ENCODE results near the gene PYDC2.

DNA sequence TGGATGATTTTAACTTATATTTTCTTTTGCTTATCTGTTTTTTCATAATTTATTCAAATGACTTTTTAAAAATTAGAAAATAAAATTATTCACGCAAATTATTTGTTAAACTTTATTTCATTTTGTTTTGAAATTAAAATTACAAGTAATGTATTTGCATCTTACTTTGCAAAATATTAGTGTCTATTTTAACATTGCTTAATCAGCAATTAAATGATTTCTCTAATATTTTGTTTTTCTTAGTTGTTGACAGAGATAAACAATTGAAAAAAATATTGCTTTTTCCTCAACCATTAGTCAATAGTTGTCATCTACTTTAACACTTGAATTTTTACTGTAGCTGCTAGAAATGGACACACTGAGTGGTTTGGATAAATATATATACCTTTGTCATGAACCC is 32.8 kb upstream of the PYDC2 start:
- TF ChIP-seq POLR2A (IDR thresholded peaks at IDR 0.05): no peak
- TF ChIP-seq, protein P1, sequence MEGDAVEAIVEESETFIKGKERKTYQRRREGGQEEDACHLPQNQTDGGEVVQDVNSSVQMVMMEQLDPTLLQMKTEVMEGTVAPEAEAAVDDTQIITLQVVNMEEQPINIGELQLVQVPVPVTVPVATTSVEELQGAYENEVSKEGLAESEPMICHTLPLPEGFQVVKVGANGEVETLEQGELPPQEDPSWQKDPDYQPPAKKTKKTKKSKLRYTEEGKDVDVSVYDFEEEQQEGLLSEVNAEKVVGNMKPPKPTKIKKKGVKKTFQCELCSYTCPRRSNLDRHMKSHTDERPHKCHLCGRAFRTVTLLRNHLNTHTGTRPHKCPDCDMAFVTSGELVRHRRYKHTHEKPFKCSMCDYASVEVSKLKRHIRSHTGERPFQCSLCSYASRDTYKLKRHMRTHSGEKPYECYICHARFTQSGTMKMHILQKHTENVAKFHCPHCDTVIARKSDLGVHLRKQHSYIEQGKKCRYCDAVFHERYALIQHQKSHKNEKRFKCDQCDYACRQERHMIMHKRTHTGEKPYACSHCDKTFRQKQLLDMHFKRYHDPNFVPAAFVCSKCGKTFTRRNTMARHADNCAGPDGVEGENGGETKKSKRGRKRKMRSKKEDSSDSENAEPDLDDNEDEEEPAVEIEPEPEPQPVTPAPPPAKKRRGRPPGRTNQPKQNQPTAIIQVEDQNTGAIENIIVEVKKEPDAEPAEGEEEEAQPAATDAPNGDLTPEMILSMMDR (IDR thresholded peaks at IDR 0.05): no peak
- TF ChIP-seq EP300 (IDR thresholded peaks at IDR 0.05): no peak

Data from tibial nerve (tissue), 4 donors.